Colonic mucosa (tissue), 4 donors: Measurements from ENCODE around the gene FYCO1. TPM values are rescaled to one million over a fixed set of nuclear protein-coding genes. Genes with fewer than 3 reads are reported as not detected.

Source experiments
- DNase-seq: peaks from one replicate; pipeline ENCODE4 v3.0.0-alpha.2; 2020
- H3K27ac ChIP-seq: fragments of 200-600 bp; one replicate; pipeline ENCODE4 v1.8.0; 2021
- H3K27me3 ChIP-seq: fragments of 200-600 bp; one replicate; pipeline ENCODE4 v1.8.0; 2021
- H3K36me3 ChIP-seq: fragments of 200-600 bp; one replicate; pipeline ENCODE4 v1.8.0; 2021
- H3K4me1 ChIP-seq: fragments of 200-600 bp; one replicate; pipeline ENCODE4 v1.8.0; 2021; ENCODE audit warnings: mild to moderate bottlenecking
- H3K4me3 ChIP-seq: fragments of 200-600 bp; one replicate; pipeline ENCODE4 v1.8.0; 2021
- H3K9ac ChIP-seq, 2 donors: one replicate each; pipeline ENCODE4 v1.7.0; 2013; ENCODE audit warnings: control low read depth in 2 of 2, low read depth in 2 of 2, low read length in 2 of 2
- H3K9me3 ChIP-seq: fragments of 200-600 bp; one replicate; pipeline ENCODE4 v1.8.0; 2021
- CTCF ChIP-seq: fragments of 200-600 bp; IDR thresholded peaks from one replicate; pipeline ENCODE4 v1.8.0; 2022; ENCODE audit warnings: antibody characterized with exemption, mild to moderate bottlenecking
- intact Hi-C: fragments of 100-400 bp; cut with DNase I; formaldehyde crosslinking; loops from one replicate; pipeline ENCODE4 v1.14.1; 2022
- total RNA-seq, 2 donors: library from RNA; stranded (reverse); fragmentation: NEBNext Ultra II Directional in 1 of 2; extraction: Animal tissue kit (Norgen Biotek cat#: 25700) in 1 of 2; gene quantifications; one replicate each; pipeline ENCODE4 v1.2.1, GENCODE V29; 2021
- donor health status: healthy.
- donor health status: DM: no; HTN: no; CAD: no.
- donor health status: DM: no; HTN: no; CAD: no.

Gene FYCO1
- total RNA-seq, 2 donors from 2014 or later: 21.7 to 30.8 TPM

GRCh38 chr3:45906681-45907407 is 88.8 kb downstream of the FYCO1 start:
- no peaks in the 10 kb centered on the region for H3K9me3 ChIP-seq
- DNase-seq: no peak
- intact Hi-C loops: no loop called here

GRCh38 chr3:45905755-45906154 is 89.9 kb downstream of the FYCO1 start:
- Histone ChIP-seq H3K4me3 (no peak overlapping the region), H3K36me3 (no peaks in the 10 kb centered on the region), H3K9me3 (no peaks in the 10 kb centered on the region), H3K4me1 (no peaks in the 10 kb centered on the region), H3K27ac (no peak overlapping the region), H3K27me3 (no peaks in the 10 kb centered on the region), H3K9ac (no peak overlapping the region)
- DNase-seq: no peak
- TF ChIP-seq CTCF: no peak
- intact Hi-C loops: no loop called here

More at GRCh38 chr3:45906681-45907407, 88.8 kb downstream of the FYCO1 start:
- H3K4me3 ChIP-seq: no peak overlapping the region
- H3K27me3 ChIP-seq: no peaks in the 10 kb centered on the region
- no peak for TF ChIP-seq CTCF
- no peaks in the 10 kb centered on the region for H3K36me3 ChIP-seq
- H3K27ac ChIP-seq: no peak overlapping the region
- no peak overlapping the region for H3K9ac ChIP-seq
- H3K4me1 ChIP-seq: no peaks in the 10 kb centered on the region

- intact Hi-C loops: no loop called here
- Histone ChIP-seq H3K9me3 (no peaks in the 10 kb centered on the region), H3K9ac (no peak overlapping the region), H3K27ac (no peak overlapping the region), H3K36me3 (no peaks in the 10 kb centered on the region), H3K4me3 (no peak overlapping the region), H3K27me3 (no peaks in the 10 kb centered on the region), H3K4me1 (no peaks in the 10 kb centered on the region)
- no peak for DNase-seq
- TF ChIP-seq CTCF: no peak
Observed at GRCh38 chr3:45904931-45905330, 90.7 kb downstream of the FYCO1 start.

- no peaks in the 10 kb centered on the region for H3K27me3 ChIP-seq
- H3K4me1 ChIP-seq: no peaks in the 10 kb centered on the region
- no peaks in the 10 kb centered on the region for H3K9me3 ChIP-seq
- H3K36me3 ChIP-seq: no peaks in the 10 kb centered on the region
- no peak overlapping the region for H3K4me3 ChIP-seq
- intact Hi-C loops: no loop called here
- no peak for TF ChIP-seq CTCF
- no peak overlapping the region for H3K27ac ChIP-seq
- no peak overlapping the region for H3K9ac ChIP-seq
- no peak for DNase-seq
Observed at GRCh38 chr3:45896956-45897355, 98.7 kb downstream of the FYCO1 start.

- no peak for TF ChIP-seq CTCF
- Histone ChIP-seq H3K4me1 (no peaks in the 10 kb centered on the region), H3K27ac (no peak overlapping the region), H3K9me3 (no peaks in the 10 kb centered on the region), H3K27me3 (no peaks in the 10 kb centered on the region), H3K4me3 (no peak overlapping the region), H3K36me3 (no peaks in the 10 kb centered on the region), H3K9ac (no peak overlapping the region)
- intact Hi-C loops: no loop called here
- DNase-seq: no peak
Observed at GRCh38 chr3:45895686-45896468, 99.7 kb downstream of the FYCO1 start.
